COLO829 (cell line): Measurements from ENCODE around the gene TMEM128.
"Not testable (repeated sequence)": the region's sequence is repeated elsewhere in the genome, so short reads cannot be mapped to it uniquely, and the experiment has no call there.

Experiments
- DNase-seq: peaks from one replicate; pipeline ENCODE4 v3.0.0; 2012; ENCODE audit warnings: low spot score

Gene TMEM128

DNA sequence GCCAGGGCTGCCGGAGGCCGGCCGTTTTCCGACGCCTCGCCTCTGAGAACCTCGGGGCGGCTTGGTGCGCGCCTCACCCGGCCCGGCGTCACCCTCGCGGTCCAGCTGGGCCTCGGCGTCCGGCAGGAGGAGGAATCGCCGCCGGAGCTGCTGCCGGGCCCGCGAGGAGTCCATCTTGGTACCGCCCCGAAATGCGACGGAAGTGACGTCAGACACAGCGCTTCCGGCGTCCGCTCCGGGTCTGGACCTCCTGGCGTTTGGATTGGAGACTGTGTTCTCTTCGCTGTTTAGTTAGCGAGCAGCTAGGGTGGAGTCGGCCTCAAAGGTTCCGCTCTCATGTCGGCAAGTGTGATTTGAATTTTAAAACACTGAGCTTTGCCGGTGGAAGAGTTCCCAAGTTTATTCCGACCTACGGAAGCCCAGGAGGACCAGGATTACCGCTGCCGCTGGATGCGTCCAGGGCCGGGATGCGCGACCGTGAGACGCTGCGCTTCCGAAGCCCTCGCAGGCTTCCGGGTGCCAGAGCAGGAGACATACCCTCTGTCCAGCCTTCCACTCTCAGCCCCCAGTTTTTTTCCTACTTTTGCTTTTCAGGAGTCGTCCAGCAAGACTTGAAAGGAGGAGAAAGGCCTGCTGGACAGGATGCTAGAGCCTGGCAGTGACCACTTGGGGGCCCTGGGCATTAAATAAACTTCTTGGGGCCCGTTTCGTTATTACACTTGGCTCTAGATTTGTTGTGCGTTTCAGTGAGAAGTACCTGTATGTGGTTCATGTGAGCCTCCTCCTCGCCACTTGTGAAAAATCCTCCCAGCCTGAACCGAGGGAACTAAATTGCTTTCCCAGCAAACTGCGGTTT is at the start of gene TMEM128:
Gene TMEM128, minus strand, starts transcription at position 195 of the 856 bp plus-strand sequence. Its CDS starts 21 bp downstream, at position 174.
- DNase-seq, result peak; percentile 89

GRCh38 chr4:4296283-4296846 is 48.3 kb upstream of the TMEM128 start:
- no peak for DNase-seq

DNA sequence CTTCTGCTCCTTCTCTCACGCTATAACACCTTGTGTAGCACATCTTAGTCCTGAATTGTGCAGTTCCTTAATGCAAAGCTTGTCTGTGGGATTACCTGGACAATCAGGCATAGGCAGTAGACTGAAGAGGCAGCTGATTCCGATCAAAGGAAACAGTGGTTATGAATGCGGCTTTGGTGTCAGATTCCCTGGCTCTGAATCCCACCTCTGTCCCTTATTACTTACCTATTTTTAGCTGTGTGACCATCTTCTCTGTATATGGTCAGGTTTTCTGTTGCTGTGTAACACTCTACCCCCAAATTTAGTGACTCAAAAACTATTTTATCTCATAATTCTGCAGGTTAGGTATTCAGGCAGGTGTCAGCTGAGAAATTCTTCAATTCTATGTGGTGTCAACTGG is 45.3 kb upstream of the TMEM128 start:
- no peak for DNase-seq

DNA sequence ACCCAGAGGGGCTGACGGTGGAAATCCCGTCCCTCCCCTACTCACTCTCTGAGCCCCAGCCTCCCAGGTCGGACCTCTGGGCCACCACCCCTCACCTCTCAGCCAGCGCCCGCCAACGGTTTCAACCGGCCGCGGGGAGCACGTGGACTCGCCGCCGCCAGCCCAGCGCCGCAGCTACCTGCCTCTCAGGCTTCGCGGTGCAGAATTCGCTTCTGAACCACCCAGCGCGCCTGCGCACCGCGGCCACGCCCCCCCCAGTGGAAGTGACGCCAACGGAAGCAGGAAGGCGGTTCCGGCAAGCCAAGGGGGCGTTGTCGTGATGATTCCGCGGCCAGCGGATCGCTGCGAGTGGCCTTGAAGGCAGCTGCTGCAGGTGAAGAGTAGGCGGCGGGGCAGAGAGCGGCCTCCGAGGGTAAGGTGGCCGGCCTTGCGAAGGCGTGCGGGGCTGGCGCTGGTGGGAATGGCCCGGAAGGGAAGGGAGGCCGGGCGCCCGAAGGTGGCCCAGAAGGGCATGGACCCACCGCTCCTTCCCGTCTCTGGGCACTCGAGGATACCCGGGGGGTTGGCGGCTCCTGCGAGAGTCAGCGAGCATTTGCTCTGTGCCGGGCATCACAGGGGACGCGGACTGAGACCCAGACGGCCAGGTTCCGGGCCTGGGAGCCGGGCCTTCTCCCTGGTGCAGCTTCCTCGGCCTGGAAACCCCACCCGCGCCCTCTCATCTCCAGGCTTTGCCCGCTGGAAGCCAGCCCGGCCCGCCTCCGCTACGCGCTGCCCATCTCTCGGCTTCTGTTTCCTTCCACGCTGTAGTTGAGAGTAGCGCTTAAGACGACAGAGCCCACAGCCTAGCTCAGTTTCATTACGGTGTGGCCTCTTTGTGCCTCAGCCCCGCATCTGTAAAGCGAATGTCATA is 42.2 kb upstream of the TMEM128 start, which contains the start of the genes LYAR and ZBTB49:
Gene LYAR, minus strand, starts transcription at position 214 of the 910 bp plus-strand sequence. CDS start 6,412 bp downstream, outside the sequence.
Gene ZBTB49, plus strand, starts transcription at position 311 of the 910 bp plus-strand sequence. CDS start 9,695 bp downstream, outside the sequence.
- peak; percentile 89 for DNase-seq

GRCh38 chr4:4289597-4289940 is 41.5 kb upstream of the TMEM128 start:
- no peak for DNase-seq

DNA sequence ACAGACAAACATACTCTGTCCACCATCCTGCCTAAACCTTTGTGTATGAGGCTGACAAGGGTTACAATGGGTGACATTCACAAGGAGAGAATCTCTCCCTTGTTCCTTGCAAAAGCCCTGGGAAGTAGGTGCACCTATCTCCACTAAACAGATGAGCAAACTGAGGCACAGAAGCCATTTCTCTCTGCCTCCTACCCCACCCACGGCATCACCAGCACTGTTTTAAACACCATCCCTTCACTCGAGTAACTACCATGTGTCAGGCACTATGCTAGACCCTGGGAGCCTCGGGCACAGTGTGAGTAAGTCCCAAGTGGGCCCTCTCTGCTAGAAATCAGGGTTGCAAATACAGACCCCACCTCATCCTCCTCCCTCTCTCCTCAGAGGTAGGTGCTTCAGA is 41.0 kb upstream of the TMEM128 start:
- no peak for DNase-seq

GRCh38 chr4:4288098-4288497 is 40.1 kb upstream of the TMEM128 start:
- DNase-seq, result no peak

DNA sequence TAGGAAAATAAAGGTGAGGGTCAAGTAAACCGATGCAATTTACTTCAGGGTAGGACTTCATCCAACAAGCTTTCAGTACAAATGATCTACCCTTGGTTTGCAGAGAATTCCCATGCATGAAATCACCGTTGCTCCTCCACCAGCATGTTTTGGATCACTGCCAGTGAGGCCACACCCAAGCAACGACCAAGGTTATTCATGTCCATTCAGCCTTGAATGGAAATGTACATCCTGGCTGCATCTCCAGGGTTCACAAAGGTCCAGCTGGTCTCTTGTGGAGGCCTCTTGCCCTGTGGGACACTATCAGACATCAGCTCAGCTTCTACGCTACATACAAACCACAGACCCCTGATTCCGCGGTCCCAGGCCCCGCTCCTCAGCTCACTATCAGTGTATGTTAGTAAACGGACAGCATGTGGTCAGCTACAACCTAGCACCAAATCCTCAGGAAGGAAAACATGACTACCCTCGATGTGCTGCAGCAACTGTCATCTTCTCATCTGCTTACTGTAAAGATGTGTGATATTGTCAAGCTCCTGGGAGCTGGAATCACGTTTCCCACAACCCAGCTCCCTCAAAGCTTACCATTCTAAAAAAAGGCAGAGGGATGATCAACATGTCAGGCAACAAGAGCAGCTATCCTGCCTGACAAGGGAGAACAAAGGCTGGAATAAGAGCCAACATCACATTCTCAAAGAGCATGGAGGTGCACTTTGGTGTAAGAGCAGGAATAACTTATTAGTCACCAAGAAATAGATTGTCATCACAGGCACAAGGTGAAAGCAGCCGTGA is 37.0 kb upstream of the TMEM128 start:
- DNase-seq, result no peak

DNA sequence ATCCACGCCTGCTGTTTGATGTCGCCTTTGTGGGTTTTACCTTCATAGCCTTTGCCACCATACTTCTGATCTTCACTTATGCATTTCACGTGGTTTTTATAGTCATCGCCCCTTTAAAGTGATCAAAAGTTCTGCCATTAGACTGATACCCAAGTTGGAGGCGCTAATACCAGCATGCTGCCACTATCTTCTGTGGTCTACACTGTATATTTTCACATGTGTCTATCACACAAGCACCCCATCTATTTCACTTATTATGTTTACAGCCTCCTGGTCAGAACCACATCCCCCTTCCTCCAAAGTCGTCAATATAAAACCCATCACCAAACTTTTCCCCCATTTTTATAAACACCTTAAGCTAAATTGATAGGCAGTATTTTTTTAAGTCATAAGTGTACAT is 33.8 kb upstream of the TMEM128 start:
- no peak for DNase-seq

GRCh38 chr4:4277531-4277930 is 29.5 kb upstream of the TMEM128 start:
- no peak for DNase-seq

- no peak for DNase-seq
Measured at GRCh38 chr4:4274226-4274625, 26.2 kb upstream of the TMEM128 start.

DNA sequence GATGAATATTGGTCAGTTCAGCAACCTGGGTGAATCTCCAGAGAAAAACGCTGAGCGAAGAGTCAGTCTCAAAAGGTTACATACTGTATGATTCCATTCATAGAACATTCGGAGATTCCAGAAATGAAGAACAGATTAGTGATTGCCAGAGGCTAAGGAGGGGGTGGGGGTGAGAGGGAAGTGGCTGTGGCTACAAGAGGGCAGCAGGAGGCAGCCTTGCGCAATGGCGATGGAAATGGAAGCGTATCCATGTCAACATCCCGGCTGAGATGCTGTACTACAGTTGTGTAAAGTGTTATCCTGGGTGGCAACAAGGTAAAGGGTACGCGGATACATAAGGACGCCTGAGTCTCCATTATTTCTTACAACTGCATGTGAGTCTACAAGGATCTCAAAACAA is 23.9 kb upstream of the TMEM128 start:
- DNase-seq, result no peak

DNA sequence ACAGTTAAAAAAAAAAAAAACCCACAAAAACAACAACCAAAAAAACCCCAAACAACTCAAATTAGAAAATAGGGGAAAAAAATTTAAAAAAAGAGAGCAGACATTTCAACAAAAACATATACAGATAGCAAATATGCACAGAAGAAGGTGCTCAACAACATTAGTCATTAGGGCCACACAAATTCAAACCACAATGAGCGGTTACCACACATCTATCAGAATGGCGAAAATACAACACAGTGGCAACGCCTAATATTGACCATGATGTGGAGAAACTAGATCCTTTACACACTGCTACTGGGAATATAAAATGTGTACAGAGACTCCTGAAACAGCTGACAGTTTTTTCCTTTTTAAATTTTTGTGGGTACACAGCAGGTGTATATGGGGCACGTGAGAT is 22.5 kb upstream of the TMEM128 start:
- DNase-seq, result no peak

GRCh38 chr4:4269856-4270255 is 21.8 kb upstream of the TMEM128 start:
- no peak for DNase-seq

DNA sequence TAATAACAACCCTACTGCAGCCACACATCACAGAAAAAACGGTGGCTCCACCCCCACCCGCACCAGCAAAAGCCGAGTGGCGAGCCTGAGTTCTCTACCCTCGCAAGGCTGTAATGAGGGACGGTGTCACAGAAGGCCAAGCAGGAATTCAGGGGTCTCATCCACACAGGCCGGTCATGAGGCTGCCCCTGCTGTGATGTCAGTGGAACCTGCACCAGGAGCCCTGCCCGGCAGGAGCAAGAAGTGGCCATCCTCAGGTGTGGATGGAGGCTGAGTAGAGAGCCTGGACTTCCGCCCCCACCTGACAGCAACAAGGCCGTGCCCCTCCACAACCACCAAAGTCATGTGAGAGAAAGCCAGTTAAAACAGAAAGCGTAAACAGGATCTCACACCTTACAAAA is 21.3 kb upstream of the TMEM128 start:
- no peak for DNase-seq

DNA sequence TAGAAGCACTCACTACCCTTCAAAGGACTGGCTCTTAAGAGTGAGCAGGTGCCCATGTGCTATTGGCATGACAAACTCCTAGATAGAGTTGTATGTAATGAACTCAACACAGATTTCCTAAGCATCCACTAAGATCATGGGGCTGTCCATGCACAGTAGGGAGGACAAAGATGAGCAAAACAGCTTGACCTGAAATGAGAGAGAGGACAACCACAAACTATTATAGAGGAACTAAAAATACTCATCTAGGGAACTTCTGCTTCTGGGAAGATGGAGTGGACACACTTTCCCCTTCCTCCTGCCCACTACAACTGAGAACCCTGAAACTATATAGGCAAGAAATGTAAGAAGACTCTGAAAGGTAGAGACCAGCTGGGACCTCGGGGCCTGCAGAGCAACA is 20.8 kb upstream of the TMEM128 start:
- DNase-seq, result no peak

- DNase-seq, result no peak
Measured at GRCh38 chr4:4267981-4268380, 20.0 kb upstream of the TMEM128 start.

GRCh38 chr4:4260185-4260751 is 12.2 kb upstream of the TMEM128 start:
- peak; percentile 76 for DNase-seq

- DNase-seq, result peak; percentile 15
Measured at GRCh38 chr4:4259484-4260100, 11.6 kb upstream of the TMEM128 start.

- not testable (repeated sequence) for DNase-seq
Measured at GRCh38 chr4:4257705-4258104, 9.7 kb upstream of the TMEM128 start.

DNA sequence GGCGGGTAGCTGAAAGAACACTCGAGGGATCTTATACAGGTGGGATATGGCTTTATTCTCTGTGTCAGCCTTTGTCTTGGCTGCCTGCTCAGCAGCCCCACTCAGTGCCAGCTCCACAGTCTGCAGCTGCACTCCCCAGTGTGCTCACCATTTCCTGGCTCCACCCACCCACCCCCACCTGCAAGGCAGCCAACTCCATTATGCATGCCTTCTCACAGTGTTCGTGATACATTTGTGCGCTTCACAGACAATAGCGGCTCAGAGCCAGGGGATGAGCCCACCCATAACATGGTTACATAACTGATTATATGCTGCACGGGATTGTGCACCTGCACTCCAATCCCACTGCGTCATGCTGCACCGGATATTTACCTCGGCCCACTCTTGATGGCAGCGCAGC is 8.8 kb upstream of the TMEM128 start:
- no peak for DNase-seq
